SU-DHL-6 (cell line): ENCODE results near the gene POLE.

ENCODE experiments used
- EZH2phosphoT487 ChIP-seq: fragments of 200-600 bp; sonication (generic), shearing (Covaris generic); conservative IDR thresholded peaks from 2 replicates; pipeline ENCODE4 v1.6.1; 2018; ENCODE audit warnings: mild to moderate bottlenecking, antibody characterized with exemption, low read length, moderate library complexity, mixed read lengths
- TF ChIP-seq, protein P1 (sequence below): fragments of 200-600 bp; sonication (generic); IDR thresholded peaks from one replicate; pipeline ENCODE4 v1.5.1; 2017; ENCODE audit warnings: antibody characterized with exemption, mild to moderate bottlenecking, low read length, moderate library complexity; ENCODE audit not compliant: insufficient read depth, poor library complexity, severe bottlenecking

DNA sequence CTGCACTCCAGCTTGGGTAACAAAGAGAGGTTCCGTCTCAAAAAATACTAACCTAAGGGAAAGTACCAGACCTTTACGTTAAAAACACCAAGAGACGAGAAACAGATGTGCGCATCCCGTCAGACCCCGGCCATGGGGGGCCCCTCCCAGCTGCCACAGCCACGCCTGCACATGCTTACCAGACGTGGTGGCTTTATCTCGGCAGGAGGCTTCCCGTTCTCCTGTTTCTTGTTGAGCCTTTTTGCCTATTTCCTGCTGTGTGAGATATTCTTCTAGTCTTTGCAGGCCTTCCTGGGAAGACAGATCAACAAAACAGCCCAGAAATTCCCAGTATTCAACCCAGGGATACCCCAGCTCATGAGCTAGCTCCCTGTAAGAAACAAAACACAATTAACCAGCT, 47.1 kb upstream of the POLE start:
- TF ChIP-seq, protein P1, sequence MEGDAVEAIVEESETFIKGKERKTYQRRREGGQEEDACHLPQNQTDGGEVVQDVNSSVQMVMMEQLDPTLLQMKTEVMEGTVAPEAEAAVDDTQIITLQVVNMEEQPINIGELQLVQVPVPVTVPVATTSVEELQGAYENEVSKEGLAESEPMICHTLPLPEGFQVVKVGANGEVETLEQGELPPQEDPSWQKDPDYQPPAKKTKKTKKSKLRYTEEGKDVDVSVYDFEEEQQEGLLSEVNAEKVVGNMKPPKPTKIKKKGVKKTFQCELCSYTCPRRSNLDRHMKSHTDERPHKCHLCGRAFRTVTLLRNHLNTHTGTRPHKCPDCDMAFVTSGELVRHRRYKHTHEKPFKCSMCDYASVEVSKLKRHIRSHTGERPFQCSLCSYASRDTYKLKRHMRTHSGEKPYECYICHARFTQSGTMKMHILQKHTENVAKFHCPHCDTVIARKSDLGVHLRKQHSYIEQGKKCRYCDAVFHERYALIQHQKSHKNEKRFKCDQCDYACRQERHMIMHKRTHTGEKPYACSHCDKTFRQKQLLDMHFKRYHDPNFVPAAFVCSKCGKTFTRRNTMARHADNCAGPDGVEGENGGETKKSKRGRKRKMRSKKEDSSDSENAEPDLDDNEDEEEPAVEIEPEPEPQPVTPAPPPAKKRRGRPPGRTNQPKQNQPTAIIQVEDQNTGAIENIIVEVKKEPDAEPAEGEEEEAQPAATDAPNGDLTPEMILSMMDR, result no peak
- no peak for TF ChIP-seq EZH2phosphoT487
